SK-N-SH treated with all-trans-retinoic acid at 6 μM for 48 hours (cell line): ENCODE data around the gene CEP350.

Experiments
- ARNTL ChIP-seq: fragments of 450-650 bp; formaldehyde crosslinking; IDR thresholded peaks from 2 replicates; pipeline ENCODE4 v1.5.0; 2020; ENCODE audit warnings: low read depth, mild to moderate bottlenecking, moderate library complexity, borderline replicate concordance
- ESRRG ChIP-seq: fragments of 250-450 bp; sonication (Bioruptor Pico); IDR thresholded peaks from 2 replicates; pipeline ENCODE4 v1.6.1; 2021; ENCODE audit warnings: mild to moderate bottlenecking
- GLIS3 ChIP-seq: fragments of 250-450 bp; sonication (Bioruptor Pico); IDR thresholded peaks from 2 replicates; pipeline ENCODE4 v1.5.0; 2020; ENCODE audit warnings: mild to moderate bottlenecking, moderate library complexity
- ZNF70 ChIP-seq: fragments of 450-650 bp; formaldehyde crosslinking; IDR thresholded peaks from 2 replicates; pipeline ENCODE4 v1.5.0; 2020; ENCODE audit warnings: mild to moderate bottlenecking, moderate library complexity
- TF ChIP-seq, protein P1 (sequence below): fragments of 250-450 bp; sonication (Bioruptor Pico); IDR thresholded peaks from 2 replicates; pipeline ENCODE4 v1.5.1; 2021; ENCODE audit warnings: mild to moderate bottlenecking, moderate library complexity

DNA sequence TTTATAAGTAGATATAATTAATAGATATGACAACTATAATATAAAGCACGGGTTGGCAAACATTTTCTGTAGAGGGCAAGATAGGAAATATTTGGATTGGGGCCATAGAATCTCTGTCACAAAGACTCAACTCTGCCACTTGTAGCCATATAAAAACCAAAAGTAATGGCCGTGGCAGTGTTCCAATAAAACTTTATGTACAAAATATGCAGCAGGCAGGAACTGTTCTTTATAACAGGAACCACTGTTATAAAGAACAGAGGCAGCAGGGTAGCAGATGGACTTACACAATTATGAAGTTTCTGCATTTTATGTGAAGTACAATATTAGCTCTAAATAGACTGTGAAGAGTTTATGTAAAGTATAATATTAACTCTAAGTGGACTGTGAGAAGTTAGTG, 183.2 kb downstream of the CEP350 start:
- TF ChIP-seq ZNF70 (CRISPR knock-in tag) (no peak), ARNTL (CRISPR knock-in tag) (no peak), ESRRG (no peak), GLIS3 (no peak)
- TF ChIP-seq, protein P1, sequence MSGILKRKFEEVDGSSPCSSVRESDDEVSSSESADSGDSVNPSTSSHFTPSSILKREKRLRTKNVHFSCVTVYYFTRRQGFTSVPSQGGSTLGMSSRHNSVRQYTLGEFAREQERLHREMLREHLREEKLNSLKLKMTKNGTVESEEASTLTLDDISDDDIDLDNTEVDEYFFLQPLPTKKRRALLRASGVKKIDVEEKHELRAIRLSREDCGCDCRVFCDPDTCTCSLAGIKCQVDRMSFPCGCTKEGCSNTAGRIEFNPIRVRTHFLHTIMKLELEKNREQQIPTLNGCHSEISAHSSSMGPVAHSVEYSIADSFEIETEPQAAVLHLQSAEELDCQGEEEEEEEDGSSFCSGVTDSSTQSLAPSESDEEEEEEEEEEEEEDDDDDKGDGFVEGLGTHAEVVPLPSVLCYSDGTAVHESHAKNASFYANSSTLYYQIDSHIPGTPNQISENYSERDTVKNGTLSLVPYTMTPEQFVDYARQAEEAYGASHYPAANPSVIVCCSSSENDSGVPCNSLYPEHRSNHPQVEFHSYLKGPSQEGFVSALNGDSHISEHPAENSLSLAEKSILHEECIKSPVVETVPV (CRISPR knock-in tag): no peak
